ENCODE data around the gene UBE2J2.

UBE2J2 gene

DNA sequence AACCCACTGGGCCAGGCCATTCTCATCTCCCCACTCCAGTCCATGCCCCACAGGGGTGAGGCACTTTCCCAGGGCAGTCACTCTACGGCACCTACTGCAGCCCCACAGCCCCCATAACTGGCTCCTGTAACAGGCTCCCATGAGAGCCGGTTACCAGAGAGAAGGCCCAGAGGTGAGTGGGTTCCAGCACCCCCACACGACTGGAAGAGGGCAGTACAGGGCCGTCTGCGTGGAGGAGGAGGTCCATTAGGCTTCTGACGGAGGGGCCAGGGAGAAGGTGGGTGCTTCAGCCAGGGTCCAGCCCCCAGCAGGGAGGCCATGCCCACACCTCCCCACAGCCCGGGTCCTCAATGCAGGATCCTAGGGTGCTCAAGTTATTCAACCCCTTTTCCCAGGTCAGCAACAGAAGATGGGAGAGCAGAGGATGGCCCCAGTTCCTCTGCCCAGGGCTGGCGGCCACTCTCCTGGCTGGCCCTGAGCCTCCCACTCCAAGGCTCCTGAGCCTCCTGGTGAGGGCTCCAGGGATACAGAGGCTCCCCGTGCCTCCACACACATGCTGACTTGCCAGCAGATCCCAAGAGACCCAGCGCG is 32.5 kb upstream of the UBE2J2 start:
- peaks cover 3% of the 10 kb centered on the region; the same call in 1 of the 2 replicates for H3K36me3 ChIP-seq (ENCODE audit: insufficient read depth, low read length)
- no peaks in the 10 kb centered on the region; the same call in 1 of the 2 replicates for H3K9me3 ChIP-seq (ENCODE audit: control insufficient read depth, insufficient read depth, low read length)
- H3K4me1 ChIP-seq (ENCODE audit: insufficient read depth, low read length), result peaks cover 29% of the 10 kb centered on the region; the same call in 1 of the 2 replicates
- no peak overlapping the region; the same call in 1 of the 2 replicates for H3K9ac ChIP-seq (ENCODE audit: low read depth, low read length)

DNA sequence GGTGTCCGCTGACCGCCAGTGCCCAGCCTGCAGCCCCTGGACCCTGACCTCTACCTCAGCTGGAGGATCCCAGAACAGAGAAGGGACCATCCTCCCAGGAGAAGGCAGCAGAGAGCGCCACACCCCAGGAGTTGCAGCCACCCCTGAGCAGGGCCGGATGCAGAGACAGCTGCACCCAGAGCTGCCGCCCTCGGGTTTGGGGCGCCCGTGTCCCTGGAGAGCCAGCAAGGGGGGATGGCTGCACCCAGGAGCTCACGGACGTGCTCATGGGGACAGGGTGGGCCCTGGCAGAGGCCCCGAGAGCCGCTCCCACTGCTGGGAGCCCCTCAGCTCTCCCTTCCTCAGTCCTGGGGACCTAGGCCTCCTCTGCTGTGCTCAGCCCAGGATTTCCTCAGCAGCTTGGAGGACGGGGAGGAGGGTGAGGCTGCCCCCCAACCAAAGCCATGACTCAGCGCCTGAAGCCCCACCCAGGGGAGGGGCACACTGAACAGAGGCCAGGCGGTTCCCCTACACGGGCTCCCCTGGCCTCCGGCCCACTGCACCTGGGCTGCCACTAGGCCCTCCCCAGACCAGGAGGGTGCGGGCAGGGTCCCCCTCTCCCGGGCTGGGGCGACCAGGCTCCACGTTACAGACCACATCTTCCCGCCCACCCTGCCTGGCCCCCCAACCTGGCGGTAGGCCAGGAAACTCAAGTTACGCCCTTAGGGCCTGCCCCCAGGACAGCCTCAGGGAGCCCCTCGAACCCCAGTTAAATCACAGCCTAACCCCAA is 31.8 kb upstream of the UBE2J2 start:
- Histone ChIP-seq H3K9me3 (ENCODE audit: control insufficient read depth, insufficient read depth, low read length) (no peaks in the 10 kb centered on the region; the same call in 1 of the 2 replicates), H3K9ac (ENCODE audit: low read depth, low read length) (peak overlapping the region; percentile 36; the same call in 1 of the 2 replicates), H3K4me1 (ENCODE audit: insufficient read depth, low read length) (peaks cover 29% of the 10 kb centered on the region; the same call in 1 of the 2 replicates), H3K36me3 (ENCODE audit: insufficient read depth, low read length) (no peaks in the 10 kb centered on the region)

DNA sequence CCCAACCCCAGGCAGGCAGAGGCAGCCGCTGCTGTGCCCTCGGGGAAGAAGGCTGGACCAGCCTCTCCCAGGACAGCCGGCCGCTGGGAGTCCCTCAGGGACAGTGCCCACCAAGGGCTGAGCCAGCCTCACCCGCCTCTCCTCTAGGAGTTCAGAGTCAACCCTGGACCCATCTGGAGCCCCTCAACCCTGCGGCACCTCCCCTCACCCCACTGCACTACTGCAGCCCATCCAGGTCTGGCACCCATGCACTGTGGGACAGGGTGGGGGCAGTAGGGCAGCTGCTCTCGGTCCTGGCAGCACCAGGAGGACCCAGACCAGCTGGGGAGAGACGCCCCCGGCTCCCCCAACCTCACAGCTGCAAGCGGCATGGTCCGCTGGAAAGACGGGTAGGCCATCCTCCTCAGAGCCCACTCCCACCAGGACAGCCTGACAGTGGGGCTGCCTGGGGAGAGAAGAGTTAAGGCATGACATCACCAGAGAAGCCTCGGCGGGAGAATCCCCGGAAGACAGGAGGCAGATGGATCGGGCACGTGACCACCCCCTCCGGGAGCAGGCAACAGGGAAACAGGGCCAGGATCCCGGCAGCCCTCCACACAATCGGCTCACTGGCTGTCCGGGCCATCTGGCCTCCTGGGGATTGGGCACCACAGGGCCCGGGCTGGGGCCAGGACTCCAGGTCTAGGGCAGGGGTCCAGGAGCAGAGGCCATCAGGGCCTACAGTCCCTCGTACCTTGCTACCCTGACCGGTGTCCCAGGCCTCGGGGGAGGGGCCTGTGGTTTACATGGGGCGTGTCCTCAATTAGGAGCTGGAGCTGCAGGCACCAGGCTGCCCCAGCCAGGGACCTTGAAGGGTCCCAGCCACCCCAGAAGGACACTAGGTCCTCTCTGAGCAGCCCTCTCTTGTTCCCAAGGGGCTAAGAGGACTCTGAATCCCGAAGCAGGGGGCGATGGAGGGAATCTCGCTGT is 31.0 kb upstream of the UBE2J2 start:
- H3K9ac ChIP-seq (ENCODE audit: low read depth, low read length), result peak overlapping the region; percentile 36; the same call in 1 of the 2 replicates
- H3K9me3 ChIP-seq (ENCODE audit: control insufficient read depth, insufficient read depth, low read length), result no peaks in the 10 kb centered on the region; the same call in 1 of the 2 replicates
- no peaks in the 10 kb centered on the region for H3K36me3 ChIP-seq (ENCODE audit: insufficient read depth, low read length)
- peaks cover 29% of the 10 kb centered on the region; the same call in 1 of the 2 replicates for H3K4me1 ChIP-seq (ENCODE audit: insufficient read depth, low read length)

DNA sequence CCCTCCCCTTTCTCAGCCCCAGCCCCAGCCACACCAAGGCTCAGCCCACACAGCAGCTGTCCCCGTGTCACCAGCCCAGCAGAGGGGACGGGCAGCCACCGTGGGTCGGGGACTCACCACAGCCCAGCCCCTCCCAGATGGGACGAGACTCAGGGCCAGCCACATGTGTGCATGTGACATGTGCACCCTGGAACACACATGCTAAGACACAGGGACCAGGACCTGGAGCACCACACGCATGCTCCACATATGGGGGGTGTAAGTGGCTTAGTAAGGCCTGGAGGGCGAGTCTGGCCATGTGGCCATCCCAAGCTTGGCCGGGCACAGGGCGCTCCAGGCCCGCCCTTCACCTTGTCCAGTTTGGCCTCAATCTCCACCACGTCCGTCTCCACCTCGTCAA is 30.1 kb upstream of the UBE2J2 start:
- Histone ChIP-seq H3K9ac (ENCODE audit: low read depth, low read length) (no peak overlapping the region), H3K4me1 (ENCODE audit: insufficient read depth, low read length) (peaks cover 29% of the 10 kb centered on the region; the same call in 1 of the 2 replicates), H3K36me3 (ENCODE audit: insufficient read depth, low read length) (no peaks in the 10 kb centered on the region), H3K9me3 (ENCODE audit: control insufficient read depth, insufficient read depth, low read length) (no peaks in the 10 kb centered on the region; the same call in 1 of the 2 replicates)

DNA sequence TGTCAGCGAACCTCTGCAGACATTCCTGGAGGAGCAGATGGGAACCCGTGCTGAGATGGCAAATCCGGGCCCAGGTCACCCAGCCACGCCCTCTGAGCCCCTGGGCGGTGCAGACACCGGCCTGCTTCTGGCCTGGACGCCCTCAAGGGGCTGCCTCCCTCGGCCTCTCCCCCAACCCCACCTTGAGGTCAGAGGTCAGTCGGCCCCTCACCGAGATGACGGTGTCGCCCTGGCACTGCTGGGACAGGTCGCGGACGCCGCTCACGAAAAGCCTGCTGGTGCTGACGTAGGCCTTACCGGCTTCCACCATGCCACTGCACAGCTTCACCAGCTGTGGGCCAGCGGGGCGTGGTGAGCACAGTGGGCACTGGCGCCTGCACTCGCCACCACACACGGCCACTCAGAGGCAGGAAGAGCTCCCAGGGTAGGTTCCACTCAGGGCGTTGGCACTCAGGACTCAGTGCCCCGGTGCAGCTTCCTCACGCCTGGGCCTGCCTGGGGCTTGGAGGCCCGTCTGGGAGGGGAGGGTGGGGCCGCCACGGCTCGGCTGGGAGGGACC is 29.4 kb upstream of the UBE2J2 start:
- Histone ChIP-seq H3K9ac (ENCODE audit: low read depth, low read length) (no peak overlapping the region), H3K4me1 (ENCODE audit: insufficient read depth, low read length) (peaks cover 29% of the 10 kb centered on the region; the same call in 1 of the 2 replicates), H3K36me3 (ENCODE audit: insufficient read depth, low read length) (no peaks in the 10 kb centered on the region), H3K9me3 (ENCODE audit: control insufficient read depth, insufficient read depth, low read length) (no peaks in the 10 kb centered on the region; the same call in 1 of the 2 replicates)

DNA sequence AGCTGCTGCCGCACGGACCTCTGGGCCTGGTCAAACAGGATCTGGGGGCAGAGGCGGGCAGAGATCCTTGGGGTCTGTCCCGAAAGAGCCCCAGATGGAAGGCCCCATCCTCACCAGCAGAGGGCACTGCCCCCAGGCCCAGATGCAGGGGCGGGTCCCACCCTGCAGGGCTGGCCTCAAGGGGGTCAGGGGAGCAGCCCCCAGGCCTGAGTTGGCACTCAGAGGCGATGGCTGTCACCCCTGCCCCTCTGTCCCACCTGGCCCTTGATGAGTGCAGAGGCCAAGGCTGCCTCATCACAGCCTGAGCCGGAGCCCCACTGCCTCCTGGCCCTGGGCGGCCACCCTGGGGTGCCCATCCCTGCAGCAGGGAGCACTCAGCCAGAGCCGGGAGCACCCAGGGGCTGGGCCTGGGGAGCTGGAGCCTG is 28.4 kb upstream of the UBE2J2 start:
- Histone ChIP-seq H3K9me3 (ENCODE audit: control insufficient read depth, insufficient read depth, low read length) (no peaks in the 10 kb centered on the region; the same call in 1 of the 2 replicates), H3K9ac (ENCODE audit: low read depth, low read length) (no peak overlapping the region), H3K36me3 (ENCODE audit: insufficient read depth, low read length) (no peaks in the 10 kb centered on the region), H3K4me1 (ENCODE audit: insufficient read depth, low read length) (peaks cover 29% of the 10 kb centered on the region; the same call in 1 of the 2 replicates)

DNA sequence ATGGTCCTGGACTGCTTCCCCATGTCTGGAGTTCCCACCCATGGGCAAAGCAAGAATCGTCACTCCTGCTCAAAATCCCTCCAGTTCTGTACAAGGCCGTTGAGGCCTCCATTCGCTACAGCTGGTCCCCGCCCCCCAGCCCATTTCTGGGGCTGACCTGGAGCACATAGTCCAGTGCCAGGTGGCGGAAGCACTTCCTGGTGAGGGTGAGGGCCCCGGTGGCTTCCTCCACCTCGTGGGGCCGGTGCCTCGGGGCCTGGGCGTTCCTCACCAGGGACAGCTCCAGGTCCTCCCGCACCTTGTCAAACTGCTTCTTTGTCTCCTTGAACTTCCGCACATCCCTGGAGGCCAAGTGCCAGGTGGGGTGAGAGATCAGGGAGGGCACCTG is 26.7 kb upstream of the UBE2J2 start:
- Histone ChIP-seq H3K9ac (ENCODE audit: low read depth, low read length) (no peak overlapping the region), H3K4me1 (ENCODE audit: insufficient read depth, low read length) (peaks cover 17% of the 10 kb centered on the region; the same call in 1 of the 2 replicates), H3K36me3 (ENCODE audit: insufficient read depth, low read length) (no peaks in the 10 kb centered on the region), H3K9me3 (ENCODE audit: control insufficient read depth, insufficient read depth, low read length) (no peaks in the 10 kb centered on the region)

DNA sequence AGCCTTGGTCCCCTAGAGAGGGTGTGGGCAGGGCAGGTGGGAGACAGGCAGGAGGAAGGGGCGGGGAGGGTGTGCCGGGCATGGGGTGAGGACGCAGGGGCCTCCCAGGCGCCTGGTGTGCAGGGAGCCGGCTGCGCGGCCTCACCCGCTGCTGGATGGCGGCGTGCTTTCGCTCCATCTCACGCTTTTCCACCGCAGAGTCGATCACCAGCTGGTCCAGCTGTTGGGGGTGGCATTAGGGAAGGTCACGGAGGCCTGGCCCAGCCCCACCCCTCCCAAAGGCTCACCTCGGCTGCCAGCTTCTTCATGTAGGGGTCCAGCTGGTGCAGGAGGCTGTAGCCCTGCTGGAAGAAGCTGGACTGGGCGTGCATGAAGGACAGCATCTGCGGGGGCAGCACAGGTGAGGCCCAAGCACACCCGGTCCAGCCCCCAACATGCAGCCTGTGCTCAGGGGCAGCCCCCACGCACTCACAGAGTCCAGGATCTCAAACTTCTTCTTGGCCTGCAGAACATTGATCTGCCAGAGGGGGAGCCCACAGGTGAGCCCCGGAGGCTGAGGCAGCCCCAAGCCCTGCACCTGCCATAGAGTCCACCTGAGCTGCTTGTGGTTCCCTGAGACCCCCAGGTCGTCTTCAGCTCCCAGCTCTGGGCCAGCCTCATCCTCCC is 26.2 kb upstream of the UBE2J2 start:
- peaks cover 13% of the 10 kb centered on the region; the same call in 1 of the 2 replicates for H3K4me1 ChIP-seq (ENCODE audit: insufficient read depth, low read length)
- no peak overlapping the region for H3K9ac ChIP-seq (ENCODE audit: low read depth, low read length)
- H3K36me3 ChIP-seq (ENCODE audit: insufficient read depth, low read length), result no peaks in the 10 kb centered on the region
- H3K9me3 ChIP-seq (ENCODE audit: control insufficient read depth, insufficient read depth, low read length), result no peaks in the 10 kb centered on the region

DNA sequence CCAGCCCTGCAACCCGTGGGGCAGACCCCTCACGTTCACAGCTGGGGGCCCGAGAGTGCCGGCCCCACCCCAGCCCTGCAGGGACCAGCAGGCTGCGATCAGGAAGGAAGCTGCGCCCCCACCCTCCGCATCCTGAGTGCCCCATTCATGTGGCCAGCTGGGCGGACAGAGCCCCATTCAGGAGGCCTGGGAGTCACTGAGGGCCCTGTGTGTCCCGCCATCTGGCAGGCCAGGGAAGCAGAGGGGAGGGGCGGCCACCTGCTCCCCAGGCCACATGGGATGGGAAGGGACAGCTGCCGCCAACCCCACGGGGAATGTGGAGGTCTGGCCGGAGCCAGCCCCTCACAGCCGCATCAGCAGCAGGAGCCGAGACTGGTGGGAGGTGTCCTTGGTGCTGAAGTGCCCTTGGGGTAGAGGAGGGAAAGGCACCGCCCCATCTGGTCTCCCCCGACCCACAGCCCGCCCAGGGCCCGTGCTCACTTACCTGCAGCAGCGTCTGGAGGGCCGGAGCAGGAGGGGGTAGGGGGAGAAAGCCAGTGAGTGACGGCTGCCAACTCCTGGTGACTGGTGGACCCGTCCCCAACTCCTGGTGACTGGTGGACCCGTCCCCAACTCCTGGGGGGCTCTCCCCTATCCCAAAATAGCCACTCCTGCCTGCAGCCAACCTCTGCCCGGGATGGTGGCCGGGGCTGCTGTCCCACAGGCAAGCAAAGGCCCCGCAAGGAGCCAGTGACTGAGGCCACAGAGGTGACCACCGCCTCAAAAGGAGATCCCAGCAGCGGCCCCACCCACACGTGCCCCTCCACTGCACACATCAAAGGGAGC is 25.4 kb upstream of the UBE2J2 start:
- Histone ChIP-seq H3K4me1 (ENCODE audit: insufficient read depth, low read length) (peaks cover 8% of the 10 kb centered on the region; the same call in 1 of the 2 replicates), H3K9ac (ENCODE audit: low read depth, low read length) (no peak overlapping the region), H3K9me3 (ENCODE audit: control insufficient read depth, insufficient read depth, low read length) (no peaks in the 10 kb centered on the region), H3K36me3 (ENCODE audit: insufficient read depth, low read length) (no peaks in the 10 kb centered on the region)

DNA sequence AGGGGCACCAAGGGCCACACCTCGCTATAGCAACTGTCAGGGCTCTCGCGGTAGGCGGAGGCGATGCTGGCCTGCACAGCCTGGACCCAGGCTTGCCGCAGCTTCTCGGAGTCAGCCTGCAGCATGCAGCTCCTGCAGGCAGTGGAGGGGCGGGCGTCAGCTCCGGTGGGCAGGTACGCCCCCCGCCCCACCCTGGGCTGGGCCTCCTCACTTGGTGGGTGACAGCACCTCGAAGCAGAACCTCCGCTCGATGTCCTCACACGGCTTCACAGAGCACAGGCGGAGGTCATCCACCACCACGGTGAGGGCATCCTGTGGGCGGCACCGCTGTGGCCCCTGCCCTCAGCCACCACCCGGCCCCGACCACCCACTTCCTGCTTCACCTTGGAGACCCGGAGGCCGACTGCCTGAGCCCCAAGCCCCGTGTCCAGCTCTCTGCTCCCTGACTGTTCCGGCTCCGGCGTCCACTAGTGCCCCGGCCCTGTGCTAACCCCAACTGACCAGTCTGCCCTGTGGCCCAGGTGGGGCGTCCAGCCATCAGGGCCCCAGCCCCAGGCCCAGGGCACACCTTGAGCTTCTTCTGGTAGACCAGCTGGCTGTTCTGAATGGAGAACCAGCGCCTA is 24.3 kb upstream of the UBE2J2 start:
- no peaks in the 10 kb centered on the region for H3K9me3 ChIP-seq (ENCODE audit: control insufficient read depth, insufficient read depth, low read length)
- H3K4me1 ChIP-seq (ENCODE audit: insufficient read depth, low read length), result peaks cover under 1% of the 10 kb centered on the region; the same call in 1 of the 2 replicates
- no peak overlapping the region for H3K9ac ChIP-seq (ENCODE audit: low read depth, low read length)
- no peaks in the 10 kb centered on the region for H3K36me3 ChIP-seq (ENCODE audit: insufficient read depth, low read length)

DNA sequence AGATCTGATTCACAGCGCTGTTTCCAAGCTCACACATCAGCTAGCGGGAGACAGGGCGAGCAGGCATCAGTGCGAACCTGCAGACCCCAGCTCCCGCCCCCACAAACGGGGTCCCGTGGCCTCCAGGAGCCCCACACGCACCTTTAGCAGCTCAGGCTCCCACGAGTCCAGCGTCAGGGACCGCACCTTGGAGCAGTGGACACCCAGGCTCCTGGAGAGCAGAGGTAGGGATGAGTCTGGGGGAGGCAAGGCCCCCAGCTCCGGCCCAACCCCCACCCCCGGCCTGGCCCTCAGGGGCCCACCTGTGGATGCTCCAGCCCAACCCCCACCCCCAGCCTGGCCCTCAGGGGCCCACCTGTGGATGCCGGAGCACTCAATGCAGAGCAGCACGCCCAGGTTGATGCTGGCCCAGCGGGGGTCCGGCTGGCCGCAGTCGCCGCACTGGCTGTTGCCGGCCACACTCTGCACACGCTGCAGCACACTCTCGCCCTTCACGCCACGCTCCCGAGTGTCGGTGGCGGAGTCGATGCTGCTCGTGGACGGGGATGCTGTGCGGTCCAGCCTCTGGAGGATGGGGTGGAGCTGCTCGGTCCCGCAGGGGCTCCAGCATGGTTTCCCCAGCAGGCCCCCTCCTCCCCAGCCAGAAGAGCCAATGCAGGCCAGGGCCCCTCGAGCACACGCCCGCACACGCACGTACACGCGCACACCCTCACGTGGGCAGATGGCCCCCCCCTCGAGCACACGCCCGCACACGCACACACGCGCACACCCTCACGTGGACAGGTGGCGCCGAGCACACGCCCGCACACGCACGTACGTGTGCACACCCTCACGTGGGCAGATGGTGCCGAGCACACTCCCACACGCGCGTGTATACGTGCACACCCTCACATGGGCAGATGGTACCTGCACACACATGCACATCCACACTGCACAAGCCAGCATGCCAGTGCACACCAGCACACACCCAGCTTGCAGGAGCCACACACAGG is 22.7 kb upstream of the UBE2J2 start:
- no peaks in the 10 kb centered on the region for H3K9me3 ChIP-seq (ENCODE audit: control insufficient read depth, insufficient read depth, low read length)
- H3K4me1 ChIP-seq (ENCODE audit: insufficient read depth, low read length), result peaks cover 3% of the 10 kb centered on the region; the same call in 1 of the 2 replicates

More for the DNA sequence above, 22.7 kb upstream of the UBE2J2 start:
- no peaks in the 10 kb centered on the region for H3K36me3 ChIP-seq (ENCODE audit: insufficient read depth, low read length)
- no peak overlapping the region for H3K9ac ChIP-seq (ENCODE audit: low read depth, low read length)
